Transverse colon (tissue), 4 donors: ENCODE data around the gene STRBP. TPM values are rescaled to one million over a fixed set of nuclear protein-coding genes. Genes with fewer than 3 reads are reported as not detected.

ENCODE experiments used
- DNase-seq: peaks from one replicate; pipeline ENCODE4 v3.0.0-alpha.2; 2019
- H3K27ac ChIP-seq, 4 donors: fragments of 200-600 bp; sonication (generic); 2 replicates each; pipeline ENCODE4 v1.5.1; 2016 to 2018; ENCODE audit warnings: inconsistent platforms in 4 of 4
- H3K27me3 ChIP-seq: fragments of 200-600 bp; sonication (generic); 2 replicates; pipeline ENCODE4 v1.5.1; 2017; ENCODE audit warnings: inconsistent platforms
- H3K36me3 ChIP-seq, 4 donors: fragments of 200-600 bp; sonication (generic); 2 replicates each; pipeline ENCODE4 v1.5.1; 2017 to 2019; ENCODE audit warnings: inconsistent platforms in 4 of 4
- H3K4me1 ChIP-seq, 4 donors: fragments of 200-600 bp; sonication (generic); 2 replicates each; pipeline ENCODE4 v1.5.1; 2017 to 2020; ENCODE audit warnings: inconsistent platforms in 4 of 4
- H3K4me3 ChIP-seq, 4 donors: fragments of 200-600 bp; sonication (generic); 1 replicate in 1 of 4; 2 replicates in 3 of 4; pipeline versions ENCODE4 v1.5.1 to v1.6.1; 2017 to 2019; ENCODE audit warnings: inconsistent platforms in 4 of 4
- H3K9me3 ChIP-seq, 2 donors: fragments of 200-600 bp; sonication (generic); 2 replicates each; pipeline ENCODE4 v1.5.1; 2017 to 2019; ENCODE audit warnings: inconsistent platforms in 2 of 2
- EP300 ChIP-seq: sonication (generic); formaldehyde crosslinking; IDR thresholded peaks from one replicate; pipeline ENCODE4 v1.6.1; 2017; ENCODE audit warnings: antibody characterized with exemption, low read depth
- POLR2A ChIP-seq: fragments of 450-650 bp; IDR thresholded peaks from one replicate; pipeline ENCODE4 v1.6.1; 2016; ENCODE audit warnings: antibody characterized with exemption, mild to moderate bottlenecking, moderate library complexity
- POLR2AphosphoS5 ChIP-seq, 3 donors: sonication (generic); formaldehyde crosslinking; IDR thresholded peaks; one replicate each; pipeline ENCODE4 v1.6.1; 2016; ENCODE audit warnings: antibody characterized with exemption in 3 of 3
- WGBS, 2 donors: methylation state at CpG; one replicate each; pipeline ENCODE4 v1.1.5; 2018; ENCODE audit warnings: low coverage in 1 of 2; 5-methylcytosine and 5-hydroxymethylcytosine counted together
- in situ Hi-C, 4 donors: fragments of 200-750 bp; cut with MboI; loops; one replicate each; pipeline versions ENCODE4 v1.15.0 to v1.15.1; 2017; ENCODE audit warnings: low sequenced_read_pairs in 3 of 4, low pct_ligation_motif_present in 1 of 4, low pct_unique_long_range_greater_than_20kb in 1 of 4
- intact Hi-C: fragments of 100-400 bp; cut with DNase I; formaldehyde crosslinking; loops from one replicate; pipeline ENCODE4 v1.15.1; 2023; ENCODE audit warnings: low total_unique reads
- total RNA-seq, 4 donors: library from RNA; depleted of rRNA; stranded (reverse); fragments of >200 nt; gene quantifications; one replicate each; pipeline ENCODE4 v1.1.0, GENCODE V29; 2016
- TF ChIP-seq, protein P1 (sequence below), 5 experiments: fragments of 200-600 bp in 3 of 5; fragments of 450-650 bp in 2 of 5; sonication (generic) in 3 of 5; IDR thresholded peaks; 1 replicate in 2 of 5; 2 replicates in 3 of 5; pipeline ENCODE4 v1.5.1; 2016 to 2017; ENCODE audit warnings: antibody characterized with exemption in 5 of 5, inconsistent platforms in 3 of 5, mild to moderate bottlenecking in 2 of 5, moderate library complexity in 1 of 5

Gene STRBP
- total RNA-seq, 4 donors from 2014 or later: 19.1 to 50.3 (median 43.2) TPM

DNA sequence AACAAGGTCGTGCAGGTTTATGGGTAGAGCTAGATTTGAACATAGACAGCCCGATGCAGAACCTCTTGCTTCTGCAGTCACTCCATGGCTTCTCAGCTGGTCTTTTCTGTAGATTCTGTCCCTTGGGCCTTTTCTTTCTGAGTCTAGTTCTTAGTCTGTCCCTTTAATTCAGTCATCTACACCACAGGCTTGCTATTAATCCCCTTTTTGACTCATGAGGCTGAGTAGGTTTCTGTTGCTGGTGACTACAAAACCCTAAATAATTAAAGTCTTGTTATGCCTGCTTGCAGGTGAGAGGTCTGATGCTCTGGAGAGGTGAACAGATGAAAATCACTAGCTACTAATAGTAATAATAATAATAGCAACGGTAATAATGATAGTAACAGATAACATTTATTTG lies 19.3 kb upstream of the STRBP start:
- intact Hi-C loops: no loop called here
- Histone ChIP-seq H3K36me3 (no peaks in the 10 kb centered on the region), H3K4me1 (peaks cover 0 to 2% (median under 1%) of the 10 kb centered on the region in 4 donors), H3K4me3 (no peak overlapping the region), H3K27ac (no peak overlapping the region), H3K27me3 (no peaks in the 10 kb centered on the region), H3K9me3 (no peaks in the 10 kb centered on the region)
- no peak for TF ChIP-seq EP300
- TF ChIP-seq POLR2AphosphoS5 (IDR thresholded peaks at IDR 0.05): no peak
- TF ChIP-seq, protein P1, sequence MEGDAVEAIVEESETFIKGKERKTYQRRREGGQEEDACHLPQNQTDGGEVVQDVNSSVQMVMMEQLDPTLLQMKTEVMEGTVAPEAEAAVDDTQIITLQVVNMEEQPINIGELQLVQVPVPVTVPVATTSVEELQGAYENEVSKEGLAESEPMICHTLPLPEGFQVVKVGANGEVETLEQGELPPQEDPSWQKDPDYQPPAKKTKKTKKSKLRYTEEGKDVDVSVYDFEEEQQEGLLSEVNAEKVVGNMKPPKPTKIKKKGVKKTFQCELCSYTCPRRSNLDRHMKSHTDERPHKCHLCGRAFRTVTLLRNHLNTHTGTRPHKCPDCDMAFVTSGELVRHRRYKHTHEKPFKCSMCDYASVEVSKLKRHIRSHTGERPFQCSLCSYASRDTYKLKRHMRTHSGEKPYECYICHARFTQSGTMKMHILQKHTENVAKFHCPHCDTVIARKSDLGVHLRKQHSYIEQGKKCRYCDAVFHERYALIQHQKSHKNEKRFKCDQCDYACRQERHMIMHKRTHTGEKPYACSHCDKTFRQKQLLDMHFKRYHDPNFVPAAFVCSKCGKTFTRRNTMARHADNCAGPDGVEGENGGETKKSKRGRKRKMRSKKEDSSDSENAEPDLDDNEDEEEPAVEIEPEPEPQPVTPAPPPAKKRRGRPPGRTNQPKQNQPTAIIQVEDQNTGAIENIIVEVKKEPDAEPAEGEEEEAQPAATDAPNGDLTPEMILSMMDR (IDR thresholded peaks at IDR 0.05): no peak
- no peak for TF ChIP-seq POLR2A
- DNase-seq: no peak
- 70 to 71% methylated on average over 2 to 3 of the region's 3 CpGs for WGBS, 2 donors
- in situ Hi-C loops: no loop called here

DNA sequence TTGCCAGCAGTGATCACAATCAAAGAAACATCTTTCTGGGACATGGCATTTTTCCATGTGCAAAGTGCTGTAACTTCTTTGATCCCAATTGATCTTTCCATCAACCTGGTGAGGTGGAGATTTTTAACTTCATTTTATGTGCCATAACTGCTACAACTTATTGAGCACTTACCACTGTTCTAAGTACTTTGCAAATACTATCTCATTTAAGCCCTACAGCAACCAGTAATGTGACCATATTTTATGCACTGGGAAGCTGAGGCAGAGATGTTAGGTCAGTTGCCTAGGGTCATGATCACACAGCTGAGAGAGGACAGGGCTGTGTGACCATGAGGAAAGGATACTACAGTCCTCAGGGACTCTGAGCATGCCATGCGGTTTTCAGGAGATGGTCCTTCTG lies 17.9 kb upstream of the STRBP start:
- in situ Hi-C loops (no loop called here), intact Hi-C loops (no loop called here)
- peaks cover 0 to 7% (median 3%) of the 10 kb centered on the region in 4 donors for H3K4me1 ChIP-seq
- DNase-seq: no peak
- WGBS, 2 donors: 77 to 100% methylated on average over 1 of the region's 1 CpG
- no peak overlapping the region for H3K27ac ChIP-seq
- no peaks in the 10 kb centered on the region for H3K36me3 ChIP-seq
- no peaks in the 10 kb centered on the region for H3K9me3 ChIP-seq
- TF ChIP-seq EP300: no peak
- no peak for TF ChIP-seq POLR2AphosphoS5 (IDR thresholded peaks at IDR 0.05)
- TF ChIP-seq, protein P1 (IDR thresholded peaks at IDR 0.05): no peak
- TF ChIP-seq POLR2A: no peak
- H3K4me3 ChIP-seq: no peak overlapping the region
- no peaks in the 10 kb centered on the region for H3K27me3 ChIP-seq

DNA sequence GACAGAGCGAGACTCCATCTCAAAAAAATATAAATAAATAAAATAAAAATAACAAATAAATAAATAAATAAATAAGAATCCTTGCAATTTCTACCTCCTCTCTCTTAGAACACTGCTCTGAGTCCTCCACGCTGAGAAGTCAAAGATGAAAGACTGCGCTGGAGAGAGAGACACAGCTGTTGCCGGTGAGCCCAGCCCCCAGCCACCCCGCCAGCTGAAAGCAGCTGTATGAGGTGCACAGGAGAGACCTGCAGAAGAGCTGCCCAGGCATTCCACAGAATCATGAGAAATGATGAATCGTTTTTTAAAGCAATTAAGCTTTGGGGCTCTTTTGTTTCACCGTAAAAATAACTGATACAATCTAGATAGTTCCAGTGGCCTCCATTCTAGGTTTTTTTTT lies 16.3 kb upstream of the STRBP start:
- Histone ChIP-seq H3K36me3 (no peaks in the 10 kb centered on the region), H3K4me1 (peaks cover 0 to 7% (median 3%) of the 10 kb centered on the region in 4 donors), H3K27me3 (no peaks in the 10 kb centered on the region), H3K9me3 (no peaks in the 10 kb centered on the region), H3K27ac (no peak overlapping the region), H3K4me3 (no peak overlapping the region)
- no peak for TF ChIP-seq EP300
- TF ChIP-seq POLR2A: no peak
- TF ChIP-seq, protein P1 (IDR thresholded peaks at IDR 0.05): no peak
- no peak for TF ChIP-seq POLR2AphosphoS5 (IDR thresholded peaks at IDR 0.05)
- 77 to 84% methylated on average over 6 to 7 of the region's 7 CpGs for WGBS, 2 donors
- in situ Hi-C loops (no loop called here), intact Hi-C loops (no loop called here)
- no peak for DNase-seq

DNA sequence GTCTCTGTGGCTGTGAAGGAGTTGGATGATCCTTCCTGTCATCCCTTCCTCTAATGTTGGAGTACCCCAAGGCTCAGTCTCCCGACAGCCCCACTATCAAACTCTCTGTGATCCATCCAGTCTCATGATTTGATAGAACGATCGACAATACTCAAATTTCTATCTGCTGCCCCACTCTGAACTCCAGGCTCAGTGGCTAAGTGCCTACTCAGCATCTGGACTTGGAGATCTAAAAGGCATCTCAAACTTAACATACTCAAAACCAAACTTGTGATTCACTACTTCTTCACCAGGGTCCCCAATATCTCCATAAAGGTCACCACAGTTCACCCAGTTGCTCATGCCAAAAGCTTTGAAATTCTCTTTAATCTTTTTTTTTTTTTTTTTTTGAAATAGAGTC lies 15.1 kb upstream of the STRBP start:
- no peaks in the 10 kb centered on the region for H3K9me3 ChIP-seq
- H3K36me3 ChIP-seq: no peaks in the 10 kb centered on the region
- WGBS, 2 donors: 95% methylated on average over 3 of the region's 3 CpGs; no CpG with 5 or more reads in 1 of the 2 donors
- H3K4me1 ChIP-seq: peaks cover 0 to 7% (median 3%) of the 10 kb centered on the region in 4 donors
- intact Hi-C loops: no loop called here
- H3K27me3 ChIP-seq: no peaks in the 10 kb centered on the region
- H3K4me3 ChIP-seq: no peak overlapping the region
- no peak for DNase-seq
- TF ChIP-seq POLR2A (no peak), POLR2AphosphoS5 (IDR thresholded peaks at IDR 0.05) (no peak), EP300 (no peak)
- TF ChIP-seq, protein P1 (IDR thresholded peaks at IDR 0.05): no peak
- H3K27ac ChIP-seq: no peak overlapping the region
- in situ Hi-C loops: no loop called here
